COLO829 (cell line): Measurements from ENCODE around the gene SLC25A21.
"Not testable (repeated sequence)": the region's sequence is repeated elsewhere in the genome, so short reads cannot be mapped to it uniquely, and the experiment has no call there.

Experiments used
- DNase-seq: peaks from one replicate; pipeline ENCODE4 v3.0.0; 2012; ENCODE audit warnings: low spot score

The SLC25A21 gene

GRCh38 chr14:36941783-36942521, 230.5 kb downstream of the SLC25A21 start:
- peak; percentile 40 for DNase-seq

GRCh38 chr14:36940476-36940875, 231.9 kb downstream of the SLC25A21 start:
- DNase-seq = no peak

- no peak for DNase-seq
These were observed 233.1 kb downstream of the SLC25A21 start for GRCh38 chr14:36939265-36939664.

- DNase-seq = no peak
These were observed 233.7 kb downstream of the SLC25A21 start for GRCh38 chr14:36938678-36939077.

GRCh38 chr14:36935976-36936678, 236.3 kb downstream of the SLC25A21 start:
- no peak for DNase-seq

GRCh38 chr14:36934304-36934703, 238.1 kb downstream of the SLC25A21 start:
- no peak for DNase-seq

- DNase-seq = no peak
These were observed 240.6 kb downstream of the SLC25A21 start for GRCh38 chr14:36931791-36932190.

GRCh38 chr14:36928432-36928831, 244.0 kb downstream of the SLC25A21 start:
- DNase-seq = no peak

GRCh38 chr14:36925094-36925493, 247.3 kb downstream of the SLC25A21 start:
- no peak for DNase-seq

GRCh38 chr14:36916668-36917067, 255.7 kb downstream of the SLC25A21 start:
- no peak for DNase-seq

- DNase-seq = no peak
These were observed 257.3 kb downstream of the SLC25A21 start for GRCh38 chr14:36915081-36915480.

GRCh38 chr14:36910578-36910977, 261.8 kb downstream of the SLC25A21 start:
- DNase-seq = no peak

- no peak for DNase-seq
These were observed 267.0 kb downstream of the SLC25A21 start for GRCh38 chr14:36905272-36905888.

GRCh38 chr14:36901861-36902260, 270.5 kb downstream of the SLC25A21 start:
- no peak for DNase-seq

GRCh38 chr14:36900846-36901245, 271.6 kb downstream of the SLC25A21 start:
- no peak for DNase-seq

- not testable (repeated sequence) for DNase-seq
These were observed 276.1 kb downstream of the SLC25A21 start for GRCh38 chr14:36896300-36896699.

- no peak for DNase-seq
These were observed 288.4 kb downstream of the SLC25A21 start for GRCh38 chr14:36884049-36884448.

GRCh38 chr14:36880276-36880675, 292.1 kb downstream of the SLC25A21 start:
- no peak for DNase-seq

GRCh38 chr14:36879558-36879957, 292.8 kb downstream of the SLC25A21 start:
- no peak for DNase-seq

- DNase-seq = no peak
These were observed 297.8 kb downstream of the SLC25A21 start for GRCh38 chr14:36874396-36875138.

GRCh38 chr14:36870776-36871175, 301.6 kb downstream of the SLC25A21 start:
- no peak for DNase-seq

- DNase-seq = no peak
These were observed 303.3 kb downstream of the SLC25A21 start for GRCh38 chr14:36869125-36869524.
